Sigmoid colon (tissue), 4 donors: Measurements from ENCODE around the gene GLCCI1.
"Not testable (repeated sequence)": the region's sequence is repeated elsewhere in the genome, so short reads cannot be mapped to it uniquely, and the experiment has no call there.

ENCODE experiments used
- POLR2A ChIP-seq, 2 donors: fragments of 450-650 bp; IDR thresholded peaks; one replicate each; pipeline ENCODE4 v1.6.1; 2016; ENCODE audit warnings: antibody characterized with exemption in 2 of 2, mild to moderate bottlenecking in 2 of 2, moderate library complexity in 2 of 2
- POLR2AphosphoS5 ChIP-seq, 4 donors: sonication (generic); formaldehyde crosslinking; IDR thresholded peaks; one replicate each; pipeline ENCODE4 v1.6.1; 2017; ENCODE audit warnings: antibody characterized with exemption in 4 of 4
- TF ChIP-seq, protein P1 (sequence below), 4 experiments: fragments of 450-650 bp in 3 of 4; fragments of 200-600 bp in 1 of 4; IDR thresholded peaks; one replicate each; pipeline ENCODE4 v1.5.1; 2016 to 2019; ENCODE audit warnings: antibody characterized with exemption in 4 of 4, mild to moderate bottlenecking in 3 of 4, moderate library complexity in 2 of 4

DNA sequence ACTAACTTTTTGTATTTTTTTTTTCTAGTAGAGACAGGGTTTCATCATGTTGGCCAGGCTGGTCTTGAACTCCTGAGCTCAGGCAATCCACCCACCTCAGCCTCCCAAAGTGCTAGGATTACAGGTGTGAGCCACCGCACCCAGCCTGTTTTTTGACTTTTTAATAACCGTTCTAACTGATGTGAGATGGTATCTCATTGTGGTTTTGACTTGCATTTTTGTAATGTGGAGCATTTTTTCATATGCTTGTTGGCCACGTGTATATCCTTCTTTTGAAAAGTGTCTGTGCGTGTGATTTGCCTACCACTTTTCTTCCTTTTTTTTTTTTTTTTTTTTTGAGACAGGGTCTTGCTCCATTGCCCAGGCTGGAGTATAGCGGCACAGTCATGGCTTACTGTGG lies 94.7 kb downstream of the GLCCI1 start:
- TF ChIP-seq, protein P1, sequence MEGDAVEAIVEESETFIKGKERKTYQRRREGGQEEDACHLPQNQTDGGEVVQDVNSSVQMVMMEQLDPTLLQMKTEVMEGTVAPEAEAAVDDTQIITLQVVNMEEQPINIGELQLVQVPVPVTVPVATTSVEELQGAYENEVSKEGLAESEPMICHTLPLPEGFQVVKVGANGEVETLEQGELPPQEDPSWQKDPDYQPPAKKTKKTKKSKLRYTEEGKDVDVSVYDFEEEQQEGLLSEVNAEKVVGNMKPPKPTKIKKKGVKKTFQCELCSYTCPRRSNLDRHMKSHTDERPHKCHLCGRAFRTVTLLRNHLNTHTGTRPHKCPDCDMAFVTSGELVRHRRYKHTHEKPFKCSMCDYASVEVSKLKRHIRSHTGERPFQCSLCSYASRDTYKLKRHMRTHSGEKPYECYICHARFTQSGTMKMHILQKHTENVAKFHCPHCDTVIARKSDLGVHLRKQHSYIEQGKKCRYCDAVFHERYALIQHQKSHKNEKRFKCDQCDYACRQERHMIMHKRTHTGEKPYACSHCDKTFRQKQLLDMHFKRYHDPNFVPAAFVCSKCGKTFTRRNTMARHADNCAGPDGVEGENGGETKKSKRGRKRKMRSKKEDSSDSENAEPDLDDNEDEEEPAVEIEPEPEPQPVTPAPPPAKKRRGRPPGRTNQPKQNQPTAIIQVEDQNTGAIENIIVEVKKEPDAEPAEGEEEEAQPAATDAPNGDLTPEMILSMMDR (IDR thresholded peaks at IDR 0.05), result not testable (repeated sequence)
- not testable (repeated sequence) for TF ChIP-seq POLR2AphosphoS5, POLR2A (IDR thresholded peaks at IDR 0.05)
